Measurements from ENCODE around the gene PPCDC. TPM values are rescaled to one million over a fixed set of nuclear protein-coding genes. Genes with fewer than 3 reads are reported as not detected.
"Not testable (repeated sequence)": the region's sequence is repeated elsewhere in the genome, so short reads cannot be mapped to it uniquely, and the experiment has no call there.

Gene PPCDC
- total RNA-seq, 1 donor from 2014 or later: 19.1 TPM

DNA sequence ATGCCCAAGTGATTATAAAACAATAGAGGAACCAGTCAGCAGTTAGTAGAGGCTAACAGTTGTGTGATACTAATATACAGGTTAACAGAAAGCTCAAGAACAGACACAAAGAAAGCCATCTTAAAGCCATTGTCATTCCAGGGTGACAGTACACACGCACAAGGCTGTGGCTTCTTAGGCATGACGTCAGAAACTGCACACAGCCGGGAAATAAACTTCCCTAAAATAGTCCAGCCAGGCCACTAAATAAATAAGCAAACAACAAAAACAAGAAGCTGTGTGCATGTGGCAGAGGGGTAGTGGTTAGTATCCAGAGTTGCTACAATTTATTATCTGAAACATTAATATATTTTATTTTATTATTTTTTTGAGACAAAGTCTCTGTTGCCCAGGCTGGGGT, 49.8 kb downstream of the PPCDC start:
- H3K9me3 Mint-ChIP-seq: no peaks in the 10 kb centered on the region
- H3K4me1 Mint-ChIP-seq (ENCODE audit: unreplicated experiment): peaks cover 4% of the 10 kb centered on the region
- no peak for TF ChIP-seq CTCF (conservative IDR thresholded peaks at IDR 0.05)
- no peak overlapping the region for H3K4me3 Mint-ChIP-seq
- DNase-seq (ENCODE audit: extremely low spot score, unreplicated experiment): no peak
- H3K27ac Mint-ChIP-seq: no peak overlapping the region
- H3K36me3 Mint-ChIP-seq: no peaks in the 10 kb centered on the region
- no peaks in the 10 kb centered on the region for H3K27me3 Mint-ChIP-seq

DNA sequence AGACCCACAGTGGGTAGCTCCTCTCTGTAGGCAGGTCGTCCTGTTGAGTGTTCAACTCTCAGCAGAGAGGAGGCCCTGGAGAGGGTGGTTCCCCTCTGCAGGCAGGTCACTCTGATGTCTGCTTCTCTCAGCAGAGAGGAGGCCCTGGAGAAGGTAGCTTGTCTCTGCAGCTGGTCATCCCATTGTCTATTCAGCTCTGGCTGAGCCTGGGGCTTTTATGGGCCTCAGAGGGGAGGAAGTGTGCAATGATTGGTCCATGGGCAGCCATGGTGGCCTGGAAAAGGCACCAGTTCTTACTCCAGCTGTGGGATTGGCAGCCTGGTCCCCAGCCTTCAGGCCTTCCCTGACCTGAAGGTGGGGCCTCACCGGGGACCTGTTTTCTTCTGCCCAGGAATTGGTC, 52.9 kb downstream of the PPCDC start:
- Mint-ChIP-seq H3K4me1 (ENCODE audit: unreplicated experiment) (no peaks in the 10 kb centered on the region), H3K9me3 (no peaks in the 10 kb centered on the region), H3K27me3 (no peaks in the 10 kb centered on the region), H3K36me3 (no peaks in the 10 kb centered on the region), H3K27ac (no peak overlapping the region), H3K4me3 (no peak overlapping the region)
- TF ChIP-seq CTCF (conservative IDR thresholded peaks at IDR 0.05): no peak
- DNase-seq (ENCODE audit: extremely low spot score, unreplicated experiment): no peak

DNA sequence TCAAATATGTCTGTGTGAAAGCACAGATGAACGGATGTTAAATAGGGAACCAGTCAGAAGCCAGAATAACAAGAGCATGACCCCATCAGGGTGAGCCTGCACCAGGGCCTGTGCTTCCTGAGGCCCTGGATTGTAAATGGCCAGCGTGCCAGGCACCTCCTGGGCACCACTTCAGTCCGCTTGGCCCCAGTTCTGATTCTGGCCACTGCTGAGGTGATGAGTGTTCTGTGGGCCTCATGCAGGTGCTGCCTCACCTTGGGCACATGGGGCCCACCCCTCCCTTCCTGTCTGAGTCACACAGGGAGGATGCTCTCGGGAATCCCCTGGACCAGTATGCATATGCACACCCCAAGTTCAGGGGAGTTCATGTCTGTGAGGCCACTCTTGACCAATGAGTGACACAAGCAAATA, 54.2 kb downstream of the PPCDC start:
- H3K27me3 Mint-ChIP-seq; H3K9me3 Mint-ChIP-seq; H3K4me3 Mint-ChIP-seq; H3K27ac Mint-ChIP-seq; H3K36me3 Mint-ChIP-seq; H3K4me1 Mint-ChIP-seq (ENCODE audit: unreplicated experiment): not testable (repeated sequence)
- DNase-seq (ENCODE audit: extremely low spot score, unreplicated experiment): peak; percentile 34

DNA sequence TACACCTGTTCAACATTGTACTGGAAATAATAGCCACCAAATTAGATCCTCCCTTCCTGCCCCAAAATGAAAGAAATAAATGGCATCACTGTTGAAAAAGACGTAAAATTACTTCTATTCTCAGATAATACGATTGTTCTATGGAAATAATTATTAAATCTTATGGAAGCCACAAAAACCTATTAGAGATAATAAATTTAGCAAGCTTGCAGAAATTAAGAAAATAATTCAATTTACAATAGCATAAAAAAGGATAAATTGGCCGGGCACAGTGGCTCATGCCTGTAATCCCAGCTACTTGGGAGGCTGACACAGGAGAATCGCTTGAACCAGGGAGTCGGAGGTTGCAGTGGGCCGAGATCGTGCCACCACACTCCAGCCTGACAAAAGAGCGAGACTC, 57.8 kb downstream of the PPCDC start:
- TF ChIP-seq CTCF (conservative IDR thresholded peaks at IDR 0.05): no peak
- Mint-ChIP-seq H3K4me1 (ENCODE audit: unreplicated experiment) (no peaks in the 10 kb centered on the region), H3K27me3 (no peaks in the 10 kb centered on the region), H3K4me3 (no peak overlapping the region), H3K36me3 (no peaks in the 10 kb centered on the region), H3K27ac (no peak overlapping the region), H3K9me3 (no peaks in the 10 kb centered on the region)
- peak; percentile 7 for DNase-seq (ENCODE audit: extremely low spot score, unreplicated experiment)

DNA sequence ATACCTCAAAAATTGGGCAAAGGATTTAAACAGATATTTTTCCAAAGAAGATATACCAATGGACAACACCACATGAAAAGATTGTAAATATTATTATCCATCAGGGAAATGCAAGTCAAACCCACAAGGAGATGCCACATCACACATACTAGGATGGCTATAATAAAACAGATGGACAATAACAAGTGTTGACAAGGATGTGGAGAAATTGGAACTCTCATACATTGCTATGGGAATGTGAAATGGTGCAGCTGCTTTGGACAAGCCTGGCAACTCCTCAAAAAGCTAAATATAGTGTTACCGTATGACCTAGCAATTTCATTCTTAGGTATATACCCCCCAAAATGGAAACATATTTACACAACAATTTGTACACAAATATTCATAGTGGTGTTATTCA, 59.3 kb downstream of the PPCDC start:
- no peak overlapping the region for H3K27ac Mint-ChIP-seq
- no peak for TF ChIP-seq CTCF (conservative IDR thresholded peaks at IDR 0.05)

GRCh38 chr15:75085708-75086107, 62.3 kb downstream of the PPCDC start:
- H3K36me3 Mint-ChIP-seq; H3K27ac Mint-ChIP-seq; H3K27me3 Mint-ChIP-seq; H3K9me3 Mint-ChIP-seq; H3K4me1 Mint-ChIP-seq (ENCODE audit: unreplicated experiment); DNase-seq (ENCODE audit: extremely low spot score, unreplicated experiment); H3K4me3 Mint-ChIP-seq: not testable (repeated sequence)

More for the DNA sequence above, 59.3 kb downstream of the PPCDC start:
- Mint-ChIP-seq H3K9me3 (no peaks in the 10 kb centered on the region), H3K36me3 (no peaks in the 10 kb centered on the region), H3K4me3 (no peak overlapping the region), H3K4me1 (ENCODE audit: unreplicated experiment) (no peaks in the 10 kb centered on the region), H3K27me3 (no peaks in the 10 kb centered on the region)
- no peak for DNase-seq (ENCODE audit: extremely low spot score, unreplicated experiment)

Measured in type B pancreatic cell (in vitro differentiated cells).